HepG2 (cell line): ENCODE data around the gene SLC34A3. TPM values are rescaled to one million over a fixed set of nuclear protein-coding genes. Genes with fewer than 3 reads are reported as not detected.

Source experiments
- CENPT ChIP-seq: sonication (generic); formaldehyde crosslinking; IDR thresholded peaks from 2 replicates; pipeline ENCODE4 v1.8.0; 2022; ENCODE audit warnings: low read depth, mild to moderate bottlenecking, moderate library complexity, missing genetic modification reagents
- KAT8 ChIP-seq: IDR thresholded peaks from 2 replicates; pipeline ENCODE4 v1.6.1; 2016; ENCODE audit warnings: missing genetic modification reagents, missing compliant biosample characterization
- PHB2 ChIP-seq: fragments of 450-650 bp; IDR thresholded peaks from 2 replicates; pipeline ENCODE4 v1.6.1; 2018; ENCODE audit not compliant: partially characterized antibody
- PTBP1 ChIP-seq: fragments of 200-400 bp; formaldehyde crosslinking; IDR thresholded peaks from 2 replicates; pipeline ENCODE4 v1.6.1; 2018; ENCODE audit warnings: low read length, low read depth; ENCODE audit not compliant: poor library complexity, severe bottlenecking
- ZBTB3 ChIP-seq: sonication (generic); formaldehyde crosslinking; IDR thresholded peaks from 2 replicates; pipeline ENCODE4 v1.4.0; 2020; ENCODE audit warnings: low read depth, mild to moderate bottlenecking, moderate library complexity, missing genetic modification reagents, borderline replicate concordance
- ZNF331 ChIP-seq: sonication (generic); formaldehyde crosslinking; IDR thresholded peaks from 2 replicates; pipeline ENCODE4 v1.4.0; 2020; ENCODE audit warnings: missing genetic modification reagents
- ZNF549 ChIP-seq: sonication (generic); formaldehyde crosslinking; IDR thresholded peaks from 2 replicates; pipeline ENCODE4 v1.5.0; 2020; ENCODE audit warnings: missing genetic modification reagents
- ZNF616 ChIP-seq: sonication (generic); formaldehyde crosslinking; IDR thresholded peaks from 2 replicates; pipeline ENCODE4 v1.5.0; 2020; ENCODE audit warnings: low read depth, mild to moderate bottlenecking, missing genetic modification reagents
- polyA plus RNA-seq, 8 experiments: library from polyadenylated mRNA; depleted of rRNA in 3 of 8; stranded (reverse) in 7 of 8; unstranded in 1 of 8; fragments of >200 nt; fragmentation: Illumina TruSeq in 4 of 8; extraction: Trizol in 4 of 8; gene quantifications; 2 replicates each; pipeline versions ENCODE4 v1.2.1 to v1.2.3, GENCODE V29; 2011 to 2016; ENCODE audit warnings: low read depth in 4 of 8, missing spikeins in 1 of 8, mixed read lengths in 1 of 8; ENCODE audit not compliant: insufficient read depth in 1 of 8
- total RNA-seq, 5 experiments: library from RNA; depleted of rRNA; stranded (reverse); fragments of >200 nt; fragmentation: Illumina TruSeq; extraction: Trizol; gene quantifications; 2 replicates each; pipeline ENCODE4 v1.2.3, GENCODE V29; 2016; ENCODE audit warnings: low read depth in 1 of 5
- TF ChIP-seq, protein P1 (sequence below): sonication (generic); formaldehyde crosslinking; IDR thresholded peaks from 2 replicates; pipeline ENCODE4 v1.5.0; 2020; ENCODE audit warnings: missing genetic modification reagents, mild to moderate bottlenecking, borderline replicate concordance
- TF ChIP-seq, protein P2 (sequence below): sonication (generic); formaldehyde crosslinking; IDR thresholded peaks from 2 replicates; pipeline ENCODE4 v1.4.0; 2020; ENCODE audit warnings: missing genetic modification reagents, borderline replicate concordance
- TF ChIP-seq, protein P3 (sequence below): sonication (generic); formaldehyde crosslinking; IDR thresholded peaks from 2 replicates; pipeline ENCODE4 v1.4.0; 2020; ENCODE audit warnings: mild to moderate bottlenecking, missing genetic modification reagents
- TF ChIP-seq, protein P4 (sequence below), 2 experiments: IDR thresholded peaks; 2 replicates each; pipeline ENCODE4 v1.6.1; 2011 to 2012; ENCODE audit warnings: low read length in 2 of 2, borderline replicate concordance in 1 of 2, low read depth in 1 of 2, mild to moderate bottlenecking in 1 of 2, moderate library complexity in 1 of 2

Gene SLC34A3
- total and polyA plus RNA-seq, 2 of the 13 experiments (the other 11 are each of a cell fraction or from before 2014, with no cell fraction given), result 0.07 to 1.0 TPM

DNA sequence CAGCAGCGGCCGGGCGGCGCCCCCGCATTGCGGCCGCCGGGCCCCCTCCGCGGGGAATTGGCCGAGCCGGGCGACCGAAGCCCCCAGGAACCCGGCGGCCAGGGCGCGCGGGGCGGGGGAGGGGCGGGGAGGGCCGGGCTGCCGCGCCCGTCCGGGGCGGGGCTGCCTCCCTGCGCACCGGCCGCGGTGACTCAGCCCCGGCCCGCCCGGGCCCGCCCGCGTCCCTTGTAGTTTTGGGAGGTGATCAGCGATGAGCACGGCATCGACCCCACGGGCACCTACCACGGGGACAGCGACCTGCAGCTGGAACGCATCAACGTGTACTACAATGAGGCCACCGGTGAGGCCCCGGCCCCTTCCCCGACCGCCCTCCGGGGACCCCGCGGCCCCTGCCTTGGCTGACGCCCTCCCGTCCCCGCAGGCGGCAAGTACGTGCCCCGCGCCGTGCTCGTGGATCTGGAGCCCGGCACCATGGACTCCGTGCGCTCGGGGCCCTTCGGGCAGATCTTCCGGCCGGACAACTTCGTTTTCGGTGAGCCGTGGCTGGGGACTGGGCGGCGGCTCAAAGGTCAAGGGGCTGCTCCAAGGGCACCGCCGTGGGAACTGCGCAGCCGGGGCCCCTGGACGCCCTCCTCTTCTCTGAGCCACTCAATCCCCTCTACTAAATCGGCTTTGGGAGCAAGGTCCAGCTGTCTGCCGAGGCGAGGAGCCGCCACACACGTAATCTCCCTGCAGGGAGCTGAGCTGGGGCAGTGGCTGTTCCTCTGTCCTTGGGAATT lies 11.0 kb downstream of the SLC34A3 start (continued):
- TF ChIP-seq, protein P1, sequence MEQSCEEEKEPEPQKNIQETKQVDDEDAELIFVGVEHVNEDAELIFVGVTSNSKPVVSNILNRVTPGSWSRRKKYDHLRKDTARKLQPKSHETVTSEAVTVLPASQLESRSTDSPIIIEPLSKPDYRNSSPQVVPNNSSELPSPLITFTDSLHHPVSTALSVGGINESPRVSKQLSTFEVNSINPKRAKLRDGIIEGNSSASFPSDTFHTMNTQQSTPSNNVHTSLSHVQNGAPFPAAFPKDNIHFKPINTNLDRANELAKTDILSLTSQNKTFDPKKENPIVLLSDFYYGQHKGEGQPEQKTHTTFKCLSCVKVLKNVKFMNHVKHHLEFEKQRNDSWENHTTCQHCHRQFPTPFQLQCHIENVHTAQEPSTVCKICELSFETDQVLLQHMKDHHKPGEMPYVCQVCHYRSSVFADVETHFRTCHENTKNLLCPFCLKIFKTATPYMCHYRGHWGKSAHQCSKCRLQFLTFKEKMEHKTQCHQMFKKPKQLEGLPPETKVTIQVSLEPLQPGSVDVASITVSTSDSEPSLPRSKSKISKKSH, result no peak
- TF ChIP-seq, protein P2, sequence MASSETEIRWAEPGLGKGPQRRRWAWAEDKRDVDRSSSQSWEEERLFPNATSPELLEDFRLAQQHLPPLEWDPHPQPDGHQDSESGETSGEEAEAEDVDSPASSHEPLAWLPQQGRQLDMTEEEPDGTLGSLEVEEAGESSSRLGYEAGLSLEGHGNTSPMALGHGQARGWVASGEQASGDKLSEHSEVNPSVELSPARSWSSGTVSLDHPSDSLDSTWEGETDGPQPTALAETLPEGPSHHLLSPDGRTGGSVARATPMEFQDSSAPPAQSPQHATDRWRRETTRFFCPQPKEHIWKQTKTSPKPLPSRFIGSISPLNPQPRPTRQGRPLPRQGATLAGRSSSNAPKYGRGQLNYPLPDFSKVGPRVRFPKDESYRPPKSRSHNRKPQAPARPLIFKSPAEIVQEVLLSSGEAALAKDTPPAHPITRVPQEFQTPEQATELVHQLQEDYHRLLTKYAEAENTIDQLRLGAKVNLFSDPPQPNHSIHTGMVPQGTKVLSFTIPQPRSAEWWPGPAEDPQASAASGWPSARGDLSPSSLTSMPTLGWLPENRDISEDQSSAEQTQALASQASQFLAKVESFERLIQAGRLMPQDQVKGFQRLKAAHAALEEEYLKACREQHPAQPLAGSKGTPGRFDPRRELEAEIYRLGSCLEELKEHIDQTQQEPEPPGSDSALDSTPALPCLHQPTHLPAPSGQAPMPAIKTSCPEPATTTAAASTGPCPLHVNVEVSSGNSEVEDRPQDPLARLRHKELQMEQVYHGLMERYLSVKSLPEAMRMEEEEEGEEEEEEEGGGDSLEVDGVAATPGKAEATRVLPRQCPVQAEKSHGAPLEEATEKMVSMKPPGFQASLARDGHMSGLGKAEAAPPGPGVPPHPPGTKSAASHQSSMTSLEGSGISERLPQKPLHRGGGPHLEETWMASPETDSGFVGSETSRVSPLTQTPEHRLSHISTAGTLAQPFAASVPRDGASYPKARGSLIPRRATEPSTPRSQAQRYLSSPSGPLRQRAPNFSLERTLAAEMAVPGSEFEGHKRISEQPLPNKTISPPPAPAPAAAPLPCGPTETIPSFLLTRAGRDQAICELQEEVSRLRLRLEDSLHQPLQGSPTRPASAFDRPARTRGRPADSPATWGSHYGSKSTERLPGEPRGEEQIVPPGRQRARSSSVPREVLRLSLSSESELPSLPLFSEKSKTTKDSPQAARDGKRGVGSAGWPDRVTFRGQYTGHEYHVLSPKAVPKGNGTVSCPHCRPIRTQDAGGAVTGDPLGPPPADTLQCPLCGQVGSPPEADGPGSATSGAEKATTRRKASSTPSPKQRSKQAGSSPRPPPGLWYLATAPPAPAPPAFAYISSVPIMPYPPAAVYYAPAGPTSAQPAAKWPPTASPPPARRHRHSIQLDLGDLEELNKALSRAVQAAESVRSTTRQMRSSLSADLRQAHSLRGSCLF (CRISPR knock-in tag), result no peak
- TF ChIP-seq PHB2 (no peak), PTBP1 (no peak), ZBTB3 (CRISPR knock-in tag) (no peak), KAT8 (CRISPR knock-in tag) (no peak), ZNF616 (CRISPR knock-in tag) (no peak), ZNF331 (CRISPR knock-in tag) (0 out of 2 replicates have a peak, but pooled peaks have one; percentile 24), CENPT (no peak), ZNF549 (CRISPR knock-in tag) (no peak)
- TF ChIP-seq, protein P3, sequence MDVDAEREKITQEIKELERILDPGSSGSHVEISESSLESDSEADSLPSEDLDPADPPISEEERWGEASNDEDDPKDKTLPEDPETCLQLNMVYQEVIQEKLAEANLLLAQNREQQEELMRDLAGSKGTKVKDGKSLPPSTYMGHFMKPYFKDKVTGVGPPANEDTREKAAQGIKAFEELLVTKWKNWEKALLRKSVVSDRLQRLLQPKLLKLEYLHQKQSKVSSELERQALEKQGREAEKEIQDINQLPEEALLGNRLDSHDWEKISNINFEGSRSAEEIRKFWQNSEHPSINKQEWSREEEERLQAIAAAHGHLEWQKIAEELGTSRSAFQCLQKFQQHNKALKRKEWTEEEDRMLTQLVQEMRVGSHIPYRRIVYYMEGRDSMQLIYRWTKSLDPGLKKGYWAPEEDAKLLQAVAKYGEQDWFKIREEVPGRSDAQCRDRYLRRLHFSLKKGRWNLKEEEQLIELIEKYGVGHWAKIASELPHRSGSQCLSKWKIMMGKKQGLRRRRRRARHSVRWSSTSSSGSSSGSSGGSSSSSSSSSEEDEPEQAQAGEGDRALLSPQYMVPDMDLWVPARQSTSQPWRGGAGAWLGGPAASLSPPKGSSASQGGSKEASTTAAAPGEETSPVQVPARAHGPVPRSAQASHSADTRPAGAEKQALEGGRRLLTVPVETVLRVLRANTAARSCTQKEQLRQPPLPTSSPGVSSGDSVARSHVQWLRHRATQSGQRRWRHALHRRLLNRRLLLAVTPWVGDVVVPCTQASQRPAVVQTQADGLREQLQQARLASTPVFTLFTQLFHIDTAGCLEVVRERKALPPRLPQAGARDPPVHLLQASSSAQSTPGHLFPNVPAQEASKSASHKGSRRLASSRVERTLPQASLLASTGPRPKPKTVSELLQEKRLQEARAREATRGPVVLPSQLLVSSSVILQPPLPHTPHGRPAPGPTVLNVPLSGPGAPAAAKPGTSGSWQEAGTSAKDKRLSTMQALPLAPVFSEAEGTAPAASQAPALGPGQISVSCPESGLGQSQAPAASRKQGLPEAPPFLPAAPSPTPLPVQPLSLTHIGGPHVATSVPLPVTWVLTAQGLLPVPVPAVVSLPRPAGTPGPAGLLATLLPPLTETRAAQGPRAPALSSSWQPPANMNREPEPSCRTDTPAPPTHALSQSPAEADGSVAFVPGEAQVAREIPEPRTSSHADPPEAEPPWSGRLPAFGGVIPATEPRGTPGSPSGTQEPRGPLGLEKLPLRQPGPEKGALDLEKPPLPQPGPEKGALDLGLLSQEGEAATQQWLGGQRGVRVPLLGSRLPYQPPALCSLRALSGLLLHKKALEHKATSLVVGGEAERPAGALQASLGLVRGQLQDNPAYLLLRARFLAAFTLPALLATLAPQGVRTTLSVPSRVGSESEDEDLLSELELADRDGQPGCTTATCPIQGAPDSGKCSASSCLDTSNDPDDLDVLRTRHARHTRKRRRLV (CRISPR knock-in tag), result peak; percentile 59; the same call in 1 of the 2 replicates
- TF ChIP-seq, protein P4, sequence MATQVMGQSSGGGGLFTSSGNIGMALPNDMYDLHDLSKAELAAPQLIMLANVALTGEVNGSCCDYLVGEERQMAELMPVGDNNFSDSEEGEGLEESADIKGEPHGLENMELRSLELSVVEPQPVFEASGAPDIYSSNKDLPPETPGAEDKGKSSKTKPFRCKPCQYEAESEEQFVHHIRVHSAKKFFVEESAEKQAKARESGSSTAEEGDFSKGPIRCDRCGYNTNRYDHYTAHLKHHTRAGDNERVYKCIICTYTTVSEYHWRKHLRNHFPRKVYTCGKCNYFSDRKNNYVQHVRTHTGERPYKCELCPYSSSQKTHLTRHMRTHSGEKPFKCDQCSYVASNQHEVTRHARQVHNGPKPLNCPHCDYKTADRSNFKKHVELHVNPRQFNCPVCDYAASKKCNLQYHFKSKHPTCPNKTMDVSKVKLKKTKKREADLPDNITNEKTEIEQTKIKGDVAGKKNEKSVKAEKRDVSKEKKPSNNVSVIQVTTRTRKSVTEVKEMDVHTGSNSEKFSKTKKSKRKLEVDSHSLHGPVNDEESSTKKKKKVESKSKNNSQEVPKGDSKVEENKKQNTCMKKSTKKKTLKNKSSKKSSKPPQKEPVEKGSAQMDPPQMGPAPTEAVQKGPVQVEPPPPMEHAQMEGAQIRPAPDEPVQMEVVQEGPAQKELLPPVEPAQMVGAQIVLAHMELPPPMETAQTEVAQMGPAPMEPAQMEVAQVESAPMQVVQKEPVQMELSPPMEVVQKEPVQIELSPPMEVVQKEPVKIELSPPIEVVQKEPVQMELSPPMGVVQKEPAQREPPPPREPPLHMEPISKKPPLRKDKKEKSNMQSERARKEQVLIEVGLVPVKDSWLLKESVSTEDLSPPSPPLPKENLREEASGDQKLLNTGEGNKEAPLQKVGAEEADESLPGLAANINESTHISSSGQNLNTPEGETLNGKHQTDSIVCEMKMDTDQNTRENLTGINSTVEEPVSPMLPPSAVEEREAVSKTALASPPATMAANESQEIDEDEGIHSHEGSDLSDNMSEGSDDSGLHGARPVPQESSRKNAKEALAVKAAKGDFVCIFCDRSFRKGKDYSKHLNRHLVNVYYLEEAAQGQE (IDR thresholded peaks at IDR 0.05; ENCODE audit: borderline replicate concordance in 1 of 2, low read depth in 1 of 2, low read length in 2 of 2), result no peak
